Loucy (cell line): ENCODE data around the gene MED29.

Experiments
- H2AFZ ChIP-seq: fragments of 200-600 bp; sonication (generic); 2 replicates; pipeline ENCODE4 v1.6.0; 2016; ENCODE audit warnings: antibody characterized with exemption, mild to moderate bottlenecking, low read length, moderate library complexity
- H3F3A ChIP-seq: fragments of 200-600 bp; 2 replicates; pipeline ENCODE4 v1.6.0; 2016; ENCODE audit warnings: antibody characterized with exemption, low read depth, mild to moderate bottlenecking
- H3K27me3 ChIP-seq: fragments of 200-600 bp; sonication (generic); 2 replicates; pipeline ENCODE4 v1.6.1; 2014; ENCODE audit warnings: low read length, mild to moderate bottlenecking; ENCODE audit not compliant: insufficient read depth, poor library complexity, severe bottlenecking
- H3K36me3 ChIP-seq: fragments of 200-600 bp; sonication (generic); 2 replicates; pipeline ENCODE4 v1.6.1; 2016; ENCODE audit warnings: low read length; ENCODE audit not compliant: insufficient read depth
- H3K4me1 ChIP-seq: fragments of 200-600 bp; sonication (generic); 2 replicates; pipeline ENCODE4 v1.5.1; 2014; ENCODE audit warnings: low read length, mild to moderate bottlenecking; ENCODE audit not compliant: insufficient read depth, poor library complexity, severe bottlenecking
- H3K4me2 ChIP-seq: fragments of 200-600 bp; sonication (generic); 2 replicates; pipeline ENCODE4 v1.6.0; 2014; ENCODE audit warnings: antibody characterized with exemption, low read length, low read depth, mild to moderate bottlenecking; ENCODE audit not compliant: poor library complexity, severe bottlenecking
- H3K4me3 ChIP-seq: fragments of 200-600 bp; sonication (generic); 2 replicates; pipeline ENCODE4 v1.5.1; 2014; ENCODE audit warnings: low read length, mild to moderate bottlenecking, mixed read lengths; ENCODE audit not compliant: poor library complexity, severe bottlenecking
- H3K79me2 ChIP-seq: fragments of 200-600 bp; sonication (generic); 2 replicates; pipeline ENCODE4 v1.6.1; 2014; ENCODE audit warnings: low read length; ENCODE audit not compliant: insufficient read depth
- H3K9ac ChIP-seq: fragments of 200-600 bp; sonication (generic); 2 replicates; pipeline ENCODE4 v1.6.0; 2014; ENCODE audit warnings: mild to moderate bottlenecking, low read depth, low read length, moderate library complexity; ENCODE audit not compliant: poor library complexity, severe bottlenecking
- H3K9me2 ChIP-seq: fragments of 200-600 bp; sonication (generic); replicated peaks from 2 replicates; pipeline ENCODE4 v1.6.1; 2016; ENCODE audit warnings: low read depth, low read length, mixed read lengths
- H3K9me3 ChIP-seq: fragments of 200-600 bp; sonication (generic); 2 replicates; pipeline ENCODE4 v1.6.1; 2014; ENCODE audit warnings: mild to moderate bottlenecking, antibody characterized with exemption, low read length, low read depth; ENCODE audit not compliant: insufficient read depth
- H4K20me1 ChIP-seq: fragments of 200-600 bp; sonication (generic); 2 replicates; pipeline ENCODE4 v1.6.0; 2014; ENCODE audit warnings: antibody characterized with exemption, low read length, mild to moderate bottlenecking; ENCODE audit not compliant: insufficient read depth, poor library complexity, severe bottlenecking
- CTCF ChIP-seq: fragments of 200-600 bp; sonication (generic); conservative IDR thresholded peaks from 2 replicates; pipeline ENCODE4 v1.5.1; 2014; ENCODE audit warnings: mild to moderate bottlenecking, antibody characterized with exemption, low read length
- EZH2phosphoT487 ChIP-seq: fragments of 200-600 bp; IDR thresholded peaks from 2 replicates; pipeline ENCODE4 v1.6.1; 2018; ENCODE audit warnings: antibody characterized with exemption, mild to moderate bottlenecking, moderate library complexity, borderline replicate concordance

MED29 gene

GRCh38 chr19:39363901-39364457 is 27.2 kb upstream of the MED29 start:
- H3F3A ChIP-seq = no peaks in the 10 kb centered on the region
- no peaks in the 10 kb centered on the region for H3K9me2 ChIP-seq
- H3K9me3 ChIP-seq = no peaks in the 10 kb centered on the region
- H3K79me2 ChIP-seq = no peaks in the 10 kb centered on the region
- H3K4me1 ChIP-seq = no peaks in the 10 kb centered on the region
- H3K36me3 ChIP-seq = peaks cover 37% of the 10 kb centered on the region
- H3K9ac ChIP-seq = no peak overlapping the region
- no peak overlapping the region for H2AFZ ChIP-seq
- TF ChIP-seq EZH2phosphoT487 (no peak), CTCF (no peak)
- H3K27me3 ChIP-seq = no peaks in the 10 kb centered on the region
- no peak overlapping the region for H3K4me3 ChIP-seq
- no peak overlapping the region for H3K4me2 ChIP-seq
- H4K20me1 ChIP-seq = no peaks in the 10 kb centered on the region

GRCh38 chr19:39365531-39365930 is 25.6 kb upstream of the MED29 start:
- H3K9ac ChIP-seq = no peak overlapping the region
- H2AFZ ChIP-seq = no peak overlapping the region
- no peaks in the 10 kb centered on the region for H3K9me3 ChIP-seq
- peaks cover 40% of the 10 kb centered on the region; the same call in 1 of the 2 replicates for H3K36me3 ChIP-seq
- H3K4me3 ChIP-seq = no peak overlapping the region
- no peaks in the 10 kb centered on the region for H3K4me1 ChIP-seq
- no peaks in the 10 kb centered on the region for H4K20me1 ChIP-seq
- no peaks in the 10 kb centered on the region for H3F3A ChIP-seq
- TF ChIP-seq EZH2phosphoT487 (no peak), CTCF (no peak)
- no peaks in the 10 kb centered on the region for H3K9me2 ChIP-seq
- no peaks in the 10 kb centered on the region for H3K79me2 ChIP-seq
- no peaks in the 10 kb centered on the region for H3K27me3 ChIP-seq
- no peak overlapping the region for H3K4me2 ChIP-seq

- no peaks in the 10 kb centered on the region for H3K79me2 ChIP-seq
- H3K9me2 ChIP-seq = no peaks in the 10 kb centered on the region
- H4K20me1 ChIP-seq = no peaks in the 10 kb centered on the region
- no peak overlapping the region for H3K9ac ChIP-seq
- H3K4me1 ChIP-seq = peaks cover 3% of the 10 kb centered on the region
- H2AFZ ChIP-seq = no peak overlapping the region
- no peak overlapping the region for H3K4me3 ChIP-seq
- no peaks in the 10 kb centered on the region for H3K9me3 ChIP-seq
- peaks cover 55% of the 10 kb centered on the region; the same call in 1 of the 2 replicates for H3K36me3 ChIP-seq
- no peak for TF ChIP-seq EZH2phosphoT487
- no peak for TF ChIP-seq CTCF
- H3F3A ChIP-seq = no peaks in the 10 kb centered on the region
- H3K27me3 ChIP-seq = no peaks in the 10 kb centered on the region
- H3K4me2 ChIP-seq = no peak overlapping the region
Measured at GRCh38 chr19:39369200-39369599, 22.0 kb upstream of the MED29 start.
